RWPE2 (cell line): Measurements from ENCODE around the gene SNX5.
A peak's percentile ranks its signal among the peaks of the same experiment; 100 is the strongest.

Experiments
- ATAC-seq: fragments of 200-7000 bp; cut with Tn5 transposase; 3 replicates; pipeline ENCODE4 v1.9.1; 2021; ENCODE audit warnings: low read depth
- DNase-seq: peaks from one replicate; pipeline ENCODE4 v3.0.0-alpha.2; 2020; ENCODE audit warnings: low spot score
- H3K27ac ChIP-seq: fragments of 450-650 bp; 2 replicates; pipeline ENCODE4 v1.5.1; 2017; ENCODE audit warnings: mild to moderate bottlenecking; ENCODE audit not compliant: poor library complexity, severe bottlenecking
- H3K27me3 ChIP-seq: fragments of 250-450 bp; sonication (Bioruptor Pico); 2 replicates; pipeline ENCODE4 v1.5.1; 2021; ENCODE audit warnings: mild to moderate bottlenecking, moderate library complexity; ENCODE audit not compliant: insufficient read depth, poor library complexity, severe bottlenecking
- H3K36me3 ChIP-seq: fragments of 250-450 bp; sonication (Bioruptor Pico); 2 replicates; pipeline ENCODE4 v1.5.1; 2020; ENCODE audit warnings: low read depth, mild to moderate bottlenecking, moderate library complexity
- H3K4me1 ChIP-seq: fragments of 250-450 bp; sonication (Bioruptor Pico); 2 replicates; pipeline ENCODE4 v1.5.1; 2021; ENCODE audit warnings: mild to moderate bottlenecking, moderate library complexity; ENCODE audit not compliant: insufficient read depth, poor library complexity, severe bottlenecking
- H3K4me3 ChIP-seq: fragments of 250-450 bp; sonication (Bioruptor Pico); 2 replicates; pipeline ENCODE4 v1.5.1; 2021; ENCODE audit warnings: mild to moderate bottlenecking, moderate library complexity; ENCODE audit not compliant: severe bottlenecking
- H3K9me3 ChIP-seq: fragments of 250-450 bp; sonication (Bioruptor Pico); 2 replicates; pipeline ENCODE4 v1.5.1; 2021; ENCODE audit warnings: mild to moderate bottlenecking, moderate library complexity; ENCODE audit not compliant: severe bottlenecking
- CTCF ChIP-seq: fragments of 450-650 bp; IDR thresholded peaks from one replicate; pipeline ENCODE4 v1.5.1; 2017; ENCODE audit warnings: mild to moderate bottlenecking, moderate library complexity; ENCODE audit not compliant: poor library complexity, severe bottlenecking

SNX5 gene

GRCh38 chr20:17940224-17940971 lies 28.2 kb downstream of the SNX5 start:
- Histone ChIP-seq H3K4me3 (no peak overlapping the region), H3K27ac (no peak overlapping the region), H3K27me3 (no peaks in the 10 kb centered on the region), H3K4me1 (no peaks in the 10 kb centered on the region), H3K9me3 (no peaks in the 10 kb centered on the region), H3K36me3 (peaks cover 40% of the 10 kb centered on the region)
- ATAC-seq (peak; percentile 6), DNase-seq (no peak)
- no peak for TF ChIP-seq CTCF

GRCh38 chr20:17939622-17940223 lies 28.9 kb downstream of the SNX5 start:
- Histone ChIP-seq H3K9me3 (no peaks in the 10 kb centered on the region), H3K27ac (peak overlapping the region; percentile 1), H3K4me1 (no peaks in the 10 kb centered on the region), H3K27me3 (no peaks in the 10 kb centered on the region), H3K36me3 (peaks cover 33% of the 10 kb centered on the region), H3K4me3 (no peak overlapping the region)
- no peak for TF ChIP-seq CTCF
- DNase-seq (no peak), ATAC-seq (peak; percentile 17)

GRCh38 chr20:17938871-17939619 lies 29.5 kb downstream of the SNX5 start:
- peak; percentile 68 for ATAC-seq
- H3K27ac ChIP-seq = peak overlapping the region; percentile 1
- peaks cover 27% of the 10 kb centered on the region for H3K36me3 ChIP-seq
- TF ChIP-seq CTCF = peak; percentile 82
- no peaks in the 10 kb centered on the region for H3K9me3 ChIP-seq
- H3K4me1 ChIP-seq = no peaks in the 10 kb centered on the region
- no peaks in the 10 kb centered on the region for H3K27me3 ChIP-seq
- no peak for DNase-seq
- no peak overlapping the region for H3K4me3 ChIP-seq

- no peaks in the 10 kb centered on the region for H3K27me3 ChIP-seq
- H3K9me3 ChIP-seq = no peaks in the 10 kb centered on the region
- no peak for DNase-seq
Measured at GRCh38 chr20:17936761-17937732, 31.5 kb downstream of the SNX5 start.

More at GRCh38 chr20:17936761-17937732, 31.5 kb downstream of the SNX5 start:
- Histone ChIP-seq H3K36me3 (peaks cover 7% of the 10 kb centered on the region), H3K4me1 (no peaks in the 10 kb centered on the region), H3K27ac (no peak overlapping the region), H3K4me3 (no peak overlapping the region)
- TF ChIP-seq CTCF = no peak
- no peak for ATAC-seq
